Epithelial cell of alveolus of lung (primary cell): ENCODE measurements around the gene ACSL5. TPM values are rescaled to one million over a fixed set of nuclear protein-coding genes. Genes with fewer than 3 reads are reported as not detected.

ENCODE experiments used
- total RNA-seq: library from RNA; depleted of rRNA; stranded (reverse); fragments of >200 nt; gene quantifications from 2 replicates; pipeline ENCODE4 v1.2.1, GENCODE V29; 2015

ACSL5 gene, protein sequence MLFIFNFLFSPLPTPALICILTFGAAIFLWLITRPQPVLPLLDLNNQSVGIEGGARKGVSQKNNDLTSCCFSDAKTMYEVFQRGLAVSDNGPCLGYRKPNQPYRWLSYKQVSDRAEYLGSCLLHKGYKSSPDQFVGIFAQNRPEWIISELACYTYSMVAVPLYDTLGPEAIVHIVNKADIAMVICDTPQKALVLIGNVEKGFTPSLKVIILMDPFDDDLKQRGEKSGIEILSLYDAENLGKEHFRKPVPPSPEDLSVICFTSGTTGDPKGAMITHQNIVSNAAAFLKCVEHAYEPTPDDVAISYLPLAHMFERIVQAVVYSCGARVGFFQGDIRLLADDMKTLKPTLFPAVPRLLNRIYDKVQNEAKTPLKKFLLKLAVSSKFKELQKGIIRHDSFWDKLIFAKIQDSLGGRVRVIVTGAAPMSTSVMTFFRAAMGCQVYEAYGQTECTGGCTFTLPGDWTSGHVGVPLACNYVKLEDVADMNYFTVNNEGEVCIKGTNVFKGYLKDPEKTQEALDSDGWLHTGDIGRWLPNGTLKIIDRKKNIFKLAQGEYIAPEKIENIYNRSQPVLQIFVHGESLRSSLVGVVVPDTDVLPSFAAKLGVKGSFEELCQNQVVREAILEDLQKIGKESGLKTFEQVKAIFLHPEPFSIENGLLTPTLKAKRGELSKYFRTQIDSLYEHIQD
- 0.16 and 0.52 TPM in 2 replicates for total RNA-seq

DNA sequence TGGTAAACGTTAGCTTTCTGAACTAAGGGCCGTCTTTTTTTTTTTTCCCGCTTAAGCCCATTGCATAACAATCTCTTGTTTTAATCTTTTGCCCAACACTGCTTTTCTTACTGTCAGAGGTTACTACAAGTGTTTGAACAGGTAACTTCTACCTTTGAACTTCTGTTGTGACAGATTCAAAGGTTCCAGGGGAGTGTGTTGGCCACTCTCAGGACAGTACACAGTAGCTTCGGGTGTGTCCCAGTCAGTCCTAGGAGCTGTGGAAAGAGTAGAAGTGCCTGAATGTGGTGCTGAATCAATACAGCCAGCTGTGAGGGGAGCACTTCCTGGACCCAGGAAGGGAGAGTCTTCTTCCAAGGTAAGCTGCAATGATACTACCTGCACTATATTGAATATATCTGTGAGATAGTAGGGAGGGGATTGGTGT lies at the start of gene ACSL5:
Gene ACSL5 (plus strand): TSS at position 205 of the 427 bp plus-strand sequence. CDS start 20,831 bp downstream, outside the sequence.

DNA sequence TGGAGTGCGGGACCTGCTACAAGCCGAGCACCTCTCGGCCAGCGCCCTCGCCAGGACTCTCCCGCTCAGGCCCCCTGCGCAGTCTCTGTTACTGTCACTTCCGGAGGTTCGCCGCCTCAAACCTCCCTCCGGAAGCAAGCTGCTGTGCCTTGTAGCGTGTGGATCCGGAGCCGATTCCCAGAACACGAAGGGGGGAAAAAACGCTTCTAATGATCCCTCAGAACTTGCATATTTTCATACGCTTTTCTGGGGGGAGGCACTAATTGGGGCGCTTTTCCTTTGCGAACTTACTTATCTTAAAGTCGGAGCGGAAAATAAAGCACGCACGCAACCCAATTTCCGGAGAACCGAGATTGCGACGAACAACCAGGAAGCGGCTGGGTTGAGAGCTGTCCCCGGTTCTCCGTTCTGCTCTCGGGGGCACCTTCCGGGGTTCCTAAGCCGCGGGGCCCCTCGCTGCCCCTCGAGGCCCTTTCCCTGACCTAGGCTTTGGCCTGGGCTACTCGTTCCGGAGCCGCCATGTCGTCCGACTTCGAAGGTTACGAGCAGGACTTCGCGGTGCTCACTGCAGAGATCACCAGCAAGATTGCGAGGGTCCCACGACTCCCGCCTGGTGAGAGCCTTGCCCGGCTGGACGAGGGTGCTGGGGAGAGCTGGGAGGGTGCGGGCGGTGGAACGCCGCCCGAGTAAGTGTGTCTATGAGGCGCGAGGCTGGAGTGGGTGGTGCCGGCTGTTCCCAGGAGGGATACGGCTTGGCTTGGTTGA lies 73.1 kb downstream of the ACSL5 start, which contains the start of the genes VTI1A and ZDHHC6:
Gene VTI1A (plus strand): TSS at position 361 of the 765 bp plus-strand sequence. CDS start 159 bp downstream, at position 520.
Gene ZDHHC6 (minus strand): TSS at position 60 of the 765 bp plus-strand sequence. CDS start 1,478 bp downstream, outside the sequence.

Other genes with a start within 250 kb of the ACSL5 start
- 7.6 and 9.4 TPM in 2 replicates for gene GPAM, start 190.4 kb upstream of the ACSL5 start, total RNA-seq
- not detected in 2 replicates for gene TECTB, start 90.7 kb upstream of the ACSL5 start, total RNA-seq
- gene ZDHHC6, start 72.8 kb downstream of the ACSL5 start, total RNA-seq: 13.3 and 15.9 TPM in 2 replicates
- 18.0 and 24.4 TPM in 2 replicates for gene VTI1A, start 73.1 kb downstream of the ACSL5 start, total RNA-seq